Liver (tissue), 9 donors: Measurements from ENCODE around the gene CNNM2. TPM values are rescaled to one million over a fixed set of nuclear protein-coding genes. Genes with fewer than 3 reads are reported as not detected.

Source experiments
- DNase-seq: peaks from one replicate; pipeline ENCODE4 v3.0.0-alpha.2; 2017; ENCODE audit warnings: low spot score
- H3K27ac ChIP-seq, 2 donors: one replicate each; pipeline ENCODE4 v1.7.0; 2013; ENCODE audit warnings: inconsistent platforms in 2 of 2, low read length in 2 of 2, control low read depth in 1 of 2, low read depth in 1 of 2, mild to moderate bottlenecking in 1 of 2
- H3K27me3 ChIP-seq, 4 donors: one replicate each; pipeline versions ENCODE4 v1.6.1 to v1.7.0; 2013; ENCODE audit warnings: low read length in 3 of 4, inconsistent platforms in 1 of 4, mild to moderate bottlenecking in 1 of 4, moderate library complexity in 1 of 4; ENCODE audit not compliant: control insufficient read depth in 4 of 4, insufficient read depth in 4 of 4
- H3K36me3 ChIP-seq, 4 donors: one replicate each; pipeline versions ENCODE4 v1.6.1 to v1.7.0; 2013; ENCODE audit warnings: low read length in 3 of 4, mild to moderate bottlenecking in 3 of 4, low read depth in 1 of 4, moderate library complexity in 1 of 4; ENCODE audit not compliant: control insufficient read depth in 4 of 4, insufficient read depth in 3 of 4
- H3K4me1 ChIP-seq, 4 donors: one replicate each; pipeline versions ENCODE4 v1.6.1 to v1.7.0; 2013; ENCODE audit warnings: low read length in 3 of 4, mild to moderate bottlenecking in 3 of 4, moderate library complexity in 1 of 4; ENCODE audit not compliant: control insufficient read depth in 4 of 4, insufficient read depth in 4 of 4
- H3K4me3 ChIP-seq, 3 donors: one replicate each; pipeline versions ENCODE4 v1.6.1 to v1.7.0; 2013; ENCODE audit warnings: low read length in 3 of 3, control low read depth in 1 of 3, low read depth in 1 of 3, mild to moderate bottlenecking in 1 of 3
- H3K9ac ChIP-seq, 2 donors: one replicate each; pipeline ENCODE4 v1.7.0; 2013; ENCODE audit warnings: low read length in 2 of 2, mild to moderate bottlenecking in 2 of 2, moderate library complexity in 2 of 2, control low read depth in 1 of 2, low read depth in 1 of 2
- H3K9me3 ChIP-seq, 4 donors: one replicate each; pipeline versions ENCODE4 v1.6.1 to v1.7.0; 2013; ENCODE audit warnings: low read length in 3 of 4; ENCODE audit not compliant: control insufficient read depth in 4 of 4
- CTCF ChIP-seq: fragments of 150-350 bp; IDR thresholded peaks from 2 replicates; pipeline ENCODE4 v1.5.1; 2017; ENCODE audit warnings: improper control_type of control experiment, low read depth, low read length; ENCODE audit not compliant: missing input control
- EGR1 ChIP-seq, 2 donors: IDR thresholded peaks; 2 replicates each; pipeline ENCODE4 v1.6.1; 2016 to 2018; ENCODE audit warnings: antibody characterized with exemption in 2 of 2, low read depth in 2 of 2
- FOXA1 ChIP-seq: IDR thresholded peaks from 2 replicates; pipeline ENCODE4 v1.6.1; 2016; ENCODE audit warnings: antibody characterized with exemption
- FOXA2 ChIP-seq: IDR thresholded peaks from 2 replicates; pipeline ENCODE4 v1.6.1; 2016; ENCODE audit warnings: antibody characterized with exemption
- GABPA ChIP-seq, 2 donors: IDR thresholded peaks in 1 of 2; conservative IDR thresholded peaks in 1 of 2; 2 replicates each; pipeline ENCODE4 v1.6.1; 2016; ENCODE audit warnings: antibody characterized with exemption in 2 of 2, mild to moderate bottlenecking in 1 of 2, moderate library complexity in 1 of 2
- HNF4A ChIP-seq, 2 donors: conservative IDR thresholded peaks; 2 replicates each; pipeline ENCODE4 v1.6.1; 2016; ENCODE audit warnings: antibody characterized with exemption in 2 of 2, mild to moderate bottlenecking in 2 of 2
- HNF4G ChIP-seq: IDR thresholded peaks from 2 replicates; pipeline ENCODE4 v1.6.1; 2016; ENCODE audit warnings: antibody characterized with exemption
- JUND ChIP-seq, 2 donors: IDR thresholded peaks; 2 replicates each; pipeline ENCODE4 v1.6.1; 2016; ENCODE audit warnings: antibody characterized with exemption in 2 of 2
- MAX ChIP-seq: IDR thresholded peaks from 2 replicates; pipeline ENCODE4 v1.6.1; 2016; ENCODE audit warnings: antibody characterized with exemption
- NR2F2 ChIP-seq: IDR thresholded peaks from 2 replicates; pipeline ENCODE4 v1.6.1; 2016; ENCODE audit warnings: antibody characterized with exemption
- RAD21 ChIP-seq, 2 donors: IDR thresholded peaks; 2 replicates each; pipeline ENCODE4 v1.6.1; 2016; ENCODE audit warnings: antibody characterized with exemption in 2 of 2, mild to moderate bottlenecking in 2 of 2
- RXRA ChIP-seq, 2 donors: IDR thresholded peaks; 2 replicates each; pipeline ENCODE4 v1.6.1; 2017 to 2018; ENCODE audit warnings: antibody characterized with exemption in 2 of 2, mild to moderate bottlenecking in 1 of 2
- SP1 ChIP-seq: IDR thresholded peaks from 2 replicates; pipeline ENCODE4 v1.6.1; 2018; ENCODE audit warnings: antibody characterized with exemption, mild to moderate bottlenecking
- TAF1 ChIP-seq: conservative IDR thresholded peaks from 2 replicates; pipeline ENCODE4 v1.6.1; 2016; ENCODE audit warnings: antibody characterized with exemption, mild to moderate bottlenecking
- YY1 ChIP-seq: IDR thresholded peaks from 2 replicates; pipeline ENCODE4 v1.6.1; 2016; ENCODE audit warnings: antibody characterized with exemption, mild to moderate bottlenecking
- WGBS: extraction: QIAGEN DNeasy Blood & Tissue Kit; methylation state at CpG from one replicate; pipeline ENCODE4 v1.1.7; 2013; 5-methylcytosine and 5-hydroxymethylcytosine counted together
- polyA plus RNA-seq, 2 donors: library from polyadenylated mRNA; stranded (reverse) in 1 of 2; unstranded in 1 of 2; fragments of 200-250 nt in 1 of 2; fragments of >200 nt in 1 of 2; fragmentation: Nextera tagmentation in 1 of 2; extraction: Ambion mirVana in 1 of 2; gene quantifications; one replicate each; pipeline versions ENCODE4 v1.2.1 to v1.2.3, GENCODE V29; 2013 to 2015
- total RNA-seq, 2 donors: library from RNA; depleted of rRNA; stranded (reverse); fragments of >200 nt; gene quantifications; one replicate each; pipeline ENCODE4 v1.2.3, GENCODE V29; 2014
- TF ChIP-seq, protein P1 (sequence below): IDR thresholded peaks from 2 replicates; pipeline ENCODE4 v1.6.1; 2016; ENCODE audit warnings: antibody characterized with exemption
- TF ChIP-seq, protein P2 (sequence below): IDR thresholded peaks from 2 replicates; pipeline ENCODE4 v1.6.1; 2016; ENCODE audit warnings: antibody characterized with exemption, mild to moderate bottlenecking
- TF ChIP-seq, protein P3 (sequence below): IDR thresholded peaks from 2 replicates; pipeline ENCODE4 v1.6.1; 2016; ENCODE audit warnings: antibody characterized with exemption
- donor health status: healthy.
- donor health status: healthy.
- donor health status: healthy.
- donor health status: healthy.
- donor health status: healthy.

Gene CNNM2
- total and polyA plus RNA-seq, 4 donors, result 2.0 to 10.8 (median 6.9) TPM

DNA sequence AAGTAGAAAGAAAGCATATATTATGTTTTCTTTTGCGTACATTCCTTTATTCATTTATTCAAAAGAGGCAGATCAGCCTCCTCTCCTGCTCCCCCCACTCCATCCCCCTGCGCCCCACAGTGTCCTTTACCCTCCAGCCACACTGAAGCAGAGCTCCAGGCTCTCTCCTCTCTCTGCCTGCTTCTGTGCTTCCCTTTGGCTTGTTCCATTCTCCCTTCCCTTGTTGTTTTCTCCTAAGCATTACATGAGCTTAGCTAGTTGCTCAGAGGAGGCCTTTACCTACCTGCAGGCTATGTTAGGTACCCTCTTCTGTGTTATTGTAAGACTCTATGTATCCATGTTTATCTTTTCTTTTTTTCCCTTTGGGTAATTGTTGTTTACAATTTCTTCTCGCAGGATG is 27.4 kb downstream of the CNNM2 start:
- no peak overlapping the region for H3K9ac ChIP-seq
- H3K4me1 ChIP-seq, result peaks cover 0 to 6% (median under 1%) of the 10 kb centered on the region in 4 donors
- no peaks in the 10 kb centered on the region for H3K27me3 ChIP-seq
- H3K27ac ChIP-seq, result no peak overlapping the region
- 93% methylated on average over 3 of the region's 3 CpGs for WGBS
- H3K36me3 ChIP-seq, result no peaks in the 10 kb centered on the region
- H3K9me3 ChIP-seq, result no peaks in the 10 kb centered on the region
- TF ChIP-seq FOXA1 (no peak), TAF1 (no peak), GABPA (IDR thresholded peaks at IDR 0.05 in 1 of 2, conservative IDR thresholded peaks at IDR 0.05 in 1 of 2) (no peak), HNF4G (no peak)
- DNase-seq, result no peak
- no peak overlapping the region for H3K4me3 ChIP-seq

GRCh38 chr10:102945962-102946361 is 27.9 kb downstream of the CNNM2 start:
- WGBS, result 89% methylated on average over 2 of the region's 2 CpGs
- TF ChIP-seq RAD21 (IDR thresholded peaks at IDR 0.05), result no peak
- no peak for TF ChIP-seq YY1
- TF ChIP-seq RXRA (IDR thresholded peaks at IDR 0.05), result no peak
- no peak for TF ChIP-seq FOXA2
- no peak for TF ChIP-seq HNF4G
- no peak for TF ChIP-seq EGR1 (IDR thresholded peaks at IDR 0.05; ENCODE audit: low read depth in 2 of 2)
- no peak for TF ChIP-seq GABPA (IDR thresholded peaks at IDR 0.05 in 1 of 2, conservative IDR thresholded peaks at IDR 0.05 in 1 of 2)
- no peak for TF ChIP-seq SP1
- TF ChIP-seq MAX, result no peak
- TF ChIP-seq JUND (IDR thresholded peaks at IDR 0.05), result no peak
- TF ChIP-seq, protein P1, sequence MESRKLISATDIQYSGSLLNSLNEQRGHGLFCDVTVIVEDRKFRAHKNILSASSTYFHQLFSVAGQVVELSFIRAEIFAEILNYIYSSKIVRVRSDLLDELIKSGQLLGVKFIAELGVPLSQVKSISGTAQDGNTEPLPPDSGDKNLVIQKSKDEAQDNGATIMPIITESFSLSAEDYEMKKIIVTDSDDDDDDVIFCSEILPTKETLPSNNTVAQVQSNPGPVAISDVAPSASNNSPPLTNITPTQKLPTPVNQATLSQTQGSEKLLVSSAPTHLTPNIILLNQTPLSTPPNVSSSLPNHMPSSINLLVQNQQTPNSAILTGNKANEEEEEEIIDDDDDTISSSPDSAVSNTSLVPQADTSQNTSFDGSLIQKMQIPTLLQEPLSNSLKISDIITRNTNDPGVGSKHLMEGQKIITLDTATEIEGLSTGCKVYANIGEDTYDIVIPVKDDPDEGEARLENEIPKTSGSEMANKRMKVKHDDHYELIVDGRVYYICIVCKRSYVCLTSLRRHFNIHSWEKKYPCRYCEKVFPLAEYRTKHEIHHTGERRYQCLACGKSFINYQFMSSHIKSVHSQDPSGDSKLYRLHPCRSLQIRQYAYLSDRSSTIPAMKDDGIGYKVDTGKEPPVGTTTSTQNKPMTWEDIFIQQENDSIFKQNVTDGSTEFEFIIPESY, result no peak
- no peak for TF ChIP-seq NR2F2
- TF ChIP-seq TAF1, result no peak
- H3K4me3 ChIP-seq, result no peak overlapping the region
- H3K36me3 ChIP-seq, result no peaks in the 10 kb centered on the region
- DNase-seq, result no peak
- H3K4me1 ChIP-seq, result peaks cover 0 to 6% (median under 1%) of the 10 kb centered on the region in 4 donors
- no peaks in the 10 kb centered on the region for H3K9me3 ChIP-seq
- H3K9ac ChIP-seq, result no peak overlapping the region
- H3K27me3 ChIP-seq, result no peaks in the 10 kb centered on the region
- H3K27ac ChIP-seq, result no peak overlapping the region

DNA sequence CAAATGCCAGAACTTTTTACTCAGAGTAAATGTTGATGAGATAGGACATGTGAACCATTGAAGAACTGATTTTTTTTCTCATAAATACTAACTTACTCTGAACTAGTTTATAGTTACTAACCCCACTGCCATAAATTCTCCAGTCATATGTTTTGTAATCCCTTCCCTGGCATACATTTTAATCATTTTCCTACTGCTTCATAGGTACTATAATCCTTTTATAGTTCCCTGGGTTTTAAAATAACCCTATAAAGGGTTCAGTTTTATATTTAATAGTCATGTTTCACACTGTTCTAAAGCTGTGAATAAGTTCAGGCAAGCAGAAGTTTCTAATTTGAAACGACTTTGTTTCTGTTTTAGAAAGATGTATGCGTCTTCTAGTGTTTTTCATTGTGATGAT is 28.9 kb downstream of the CNNM2 start:
- WGBS, result 93% methylated on average over 2 of the region's 2 CpGs
- TF ChIP-seq, protein P2, sequence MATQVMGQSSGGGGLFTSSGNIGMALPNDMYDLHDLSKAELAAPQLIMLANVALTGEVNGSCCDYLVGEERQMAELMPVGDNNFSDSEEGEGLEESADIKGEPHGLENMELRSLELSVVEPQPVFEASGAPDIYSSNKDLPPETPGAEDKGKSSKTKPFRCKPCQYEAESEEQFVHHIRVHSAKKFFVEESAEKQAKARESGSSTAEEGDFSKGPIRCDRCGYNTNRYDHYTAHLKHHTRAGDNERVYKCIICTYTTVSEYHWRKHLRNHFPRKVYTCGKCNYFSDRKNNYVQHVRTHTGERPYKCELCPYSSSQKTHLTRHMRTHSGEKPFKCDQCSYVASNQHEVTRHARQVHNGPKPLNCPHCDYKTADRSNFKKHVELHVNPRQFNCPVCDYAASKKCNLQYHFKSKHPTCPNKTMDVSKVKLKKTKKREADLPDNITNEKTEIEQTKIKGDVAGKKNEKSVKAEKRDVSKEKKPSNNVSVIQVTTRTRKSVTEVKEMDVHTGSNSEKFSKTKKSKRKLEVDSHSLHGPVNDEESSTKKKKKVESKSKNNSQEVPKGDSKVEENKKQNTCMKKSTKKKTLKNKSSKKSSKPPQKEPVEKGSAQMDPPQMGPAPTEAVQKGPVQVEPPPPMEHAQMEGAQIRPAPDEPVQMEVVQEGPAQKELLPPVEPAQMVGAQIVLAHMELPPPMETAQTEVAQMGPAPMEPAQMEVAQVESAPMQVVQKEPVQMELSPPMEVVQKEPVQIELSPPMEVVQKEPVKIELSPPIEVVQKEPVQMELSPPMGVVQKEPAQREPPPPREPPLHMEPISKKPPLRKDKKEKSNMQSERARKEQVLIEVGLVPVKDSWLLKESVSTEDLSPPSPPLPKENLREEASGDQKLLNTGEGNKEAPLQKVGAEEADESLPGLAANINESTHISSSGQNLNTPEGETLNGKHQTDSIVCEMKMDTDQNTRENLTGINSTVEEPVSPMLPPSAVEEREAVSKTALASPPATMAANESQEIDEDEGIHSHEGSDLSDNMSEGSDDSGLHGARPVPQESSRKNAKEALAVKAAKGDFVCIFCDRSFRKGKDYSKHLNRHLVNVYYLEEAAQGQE, result no peak
- TF ChIP-seq NR2F2 (no peak), YY1 (no peak), HNF4A (conservative IDR thresholded peaks at IDR 0.05) (no peak), CTCF (no peak), FOXA2 (no peak), RXRA (IDR thresholded peaks at IDR 0.05) (no peak), SP1 (no peak), TAF1 (no peak), EGR1 (IDR thresholded peaks at IDR 0.05; ENCODE audit: low read depth in 2 of 2) (no peak)
- TF ChIP-seq, protein P3, sequence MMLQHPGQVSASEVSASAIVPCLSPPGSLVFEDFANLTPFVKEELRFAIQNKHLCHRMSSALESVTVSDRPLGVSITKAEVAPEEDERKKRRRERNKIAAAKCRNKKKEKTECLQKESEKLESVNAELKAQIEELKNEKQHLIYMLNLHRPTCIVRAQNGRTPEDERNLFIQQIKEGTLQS, result no peak
- TF ChIP-seq, protein P1, result no peak
- Histone ChIP-seq H3K9ac (no peak overlapping the region), H3K27me3 (no peaks in the 10 kb centered on the region), H3K4me3 (no peak overlapping the region), H3K36me3 (no peaks in the 10 kb centered on the region), H3K9me3 (no peaks in the 10 kb centered on the region), H3K27ac (no peak overlapping the region), H3K4me1 (peaks cover 0 to 6% (median under 1%) of the 10 kb centered on the region in 4 donors)
- no peak for DNase-seq
